Measurements from ENCODE around the gene CADPS. TPM values are rescaled to one million over a fixed set of nuclear protein-coding genes. Genes with fewer than 3 reads are reported as not detected.

CADPS gene
- total and polyA plus RNA-seq, 8 donors: 0.50 to 2.9 (median 2.2) TPM

DNA sequence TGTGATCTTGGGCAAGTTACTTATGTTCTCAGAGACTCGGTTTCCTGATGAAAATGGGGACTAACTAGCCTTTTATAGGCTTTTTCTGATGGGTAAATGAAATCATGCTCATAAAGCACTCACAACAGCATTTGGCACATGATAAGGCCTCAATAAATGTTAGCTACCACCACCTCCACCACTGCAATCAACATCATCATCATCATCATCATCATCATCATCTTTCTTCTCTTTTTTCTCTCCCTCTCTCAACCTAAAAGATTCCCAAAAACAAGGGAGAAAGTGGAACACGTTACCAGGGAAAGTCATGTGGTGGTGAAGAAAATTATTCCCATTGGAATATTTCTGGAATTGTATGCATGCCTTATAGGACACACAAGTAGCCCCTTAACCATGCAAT, 468.3 kb downstream of the CADPS start:
- no peak overlapping the region for H3K4me3 ChIP-seq
- intact Hi-C loops (cut with DNase I): no loop called here
- H3K27ac ChIP-seq: no peak overlapping the region
- no peaks in the 10 kb centered on the region for H3K4me1 ChIP-seq
- no peaks in the 10 kb centered on the region for H3K36me3 ChIP-seq
- TF ChIP-seq, protein P1, sequence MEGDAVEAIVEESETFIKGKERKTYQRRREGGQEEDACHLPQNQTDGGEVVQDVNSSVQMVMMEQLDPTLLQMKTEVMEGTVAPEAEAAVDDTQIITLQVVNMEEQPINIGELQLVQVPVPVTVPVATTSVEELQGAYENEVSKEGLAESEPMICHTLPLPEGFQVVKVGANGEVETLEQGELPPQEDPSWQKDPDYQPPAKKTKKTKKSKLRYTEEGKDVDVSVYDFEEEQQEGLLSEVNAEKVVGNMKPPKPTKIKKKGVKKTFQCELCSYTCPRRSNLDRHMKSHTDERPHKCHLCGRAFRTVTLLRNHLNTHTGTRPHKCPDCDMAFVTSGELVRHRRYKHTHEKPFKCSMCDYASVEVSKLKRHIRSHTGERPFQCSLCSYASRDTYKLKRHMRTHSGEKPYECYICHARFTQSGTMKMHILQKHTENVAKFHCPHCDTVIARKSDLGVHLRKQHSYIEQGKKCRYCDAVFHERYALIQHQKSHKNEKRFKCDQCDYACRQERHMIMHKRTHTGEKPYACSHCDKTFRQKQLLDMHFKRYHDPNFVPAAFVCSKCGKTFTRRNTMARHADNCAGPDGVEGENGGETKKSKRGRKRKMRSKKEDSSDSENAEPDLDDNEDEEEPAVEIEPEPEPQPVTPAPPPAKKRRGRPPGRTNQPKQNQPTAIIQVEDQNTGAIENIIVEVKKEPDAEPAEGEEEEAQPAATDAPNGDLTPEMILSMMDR (IDR thresholded peaks at IDR 0.05): no peak
- ATAC-seq (no peak), DNase-seq (no peak)
- no peaks in the 10 kb centered on the region for H3K9me3 ChIP-seq
- H3K27me3 ChIP-seq: no peaks in the 10 kb centered on the region

DNA sequence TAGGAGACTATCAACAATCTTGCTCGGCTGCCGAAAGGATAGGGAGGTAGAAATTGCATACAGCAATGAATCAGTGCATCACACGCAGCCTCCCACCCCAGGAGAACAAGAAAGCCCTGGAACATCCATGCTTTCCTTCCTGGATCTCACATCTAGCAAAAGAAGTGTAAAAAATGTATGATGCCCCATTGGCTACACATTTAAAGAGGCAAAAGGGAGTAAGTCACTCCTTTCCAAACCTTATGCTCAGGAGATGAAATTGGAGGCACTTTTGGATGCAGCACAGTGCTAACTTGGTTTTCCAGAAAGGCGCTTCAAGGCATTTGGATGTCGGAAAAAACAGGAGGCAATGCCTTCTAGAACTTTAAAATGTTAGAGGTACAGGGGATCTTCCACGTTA, 469.6 kb downstream of the CADPS start:
- Histone ChIP-seq H3K4me3 (no peak overlapping the region), H3K36me3 (no peaks in the 10 kb centered on the region), H3K9me3 (no peaks in the 10 kb centered on the region), H3K27me3 (no peaks in the 10 kb centered on the region), H3K27ac (no peak overlapping the region), H3K4me1 (no peaks in the 10 kb centered on the region)
- DNase-seq (no peak), ATAC-seq (no peak)
- intact Hi-C loops (cut with DNase I): no loop called here
- TF ChIP-seq, protein P1 (IDR thresholded peaks at IDR 0.05): no peak

DNA sequence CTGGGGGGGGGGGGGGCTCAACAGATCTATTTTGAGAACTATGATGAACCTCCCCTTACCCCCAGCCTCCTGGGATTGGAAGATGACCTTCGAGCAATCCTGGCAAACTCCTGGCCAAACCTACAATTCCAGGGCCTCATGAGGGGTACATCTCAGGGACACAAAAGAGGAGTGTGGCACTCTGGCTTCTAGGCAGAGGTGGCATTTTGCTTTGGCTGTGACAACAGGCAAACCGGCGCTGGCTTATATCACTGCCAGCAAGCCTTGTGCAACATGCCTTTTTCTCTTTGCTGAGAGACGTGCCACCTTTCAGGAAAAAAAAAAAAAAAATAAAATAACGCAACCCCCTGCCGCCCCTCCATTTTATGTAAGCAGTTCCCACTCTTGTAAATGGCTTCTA, 470.1 kb downstream of the CADPS start:
- Histone ChIP-seq H3K27ac (no peak overlapping the region), H3K27me3 (no peaks in the 10 kb centered on the region), H3K4me3 (no peak overlapping the region), H3K36me3 (no peaks in the 10 kb centered on the region), H3K9me3 (no peaks in the 10 kb centered on the region), H3K4me1 (no peaks in the 10 kb centered on the region)
- TF ChIP-seq, protein P1 (IDR thresholded peaks at IDR 0.05): no peak
- DNase-seq (no peak), ATAC-seq (no peak)
- intact Hi-C loops (cut with DNase I): no loop called here

DNA sequence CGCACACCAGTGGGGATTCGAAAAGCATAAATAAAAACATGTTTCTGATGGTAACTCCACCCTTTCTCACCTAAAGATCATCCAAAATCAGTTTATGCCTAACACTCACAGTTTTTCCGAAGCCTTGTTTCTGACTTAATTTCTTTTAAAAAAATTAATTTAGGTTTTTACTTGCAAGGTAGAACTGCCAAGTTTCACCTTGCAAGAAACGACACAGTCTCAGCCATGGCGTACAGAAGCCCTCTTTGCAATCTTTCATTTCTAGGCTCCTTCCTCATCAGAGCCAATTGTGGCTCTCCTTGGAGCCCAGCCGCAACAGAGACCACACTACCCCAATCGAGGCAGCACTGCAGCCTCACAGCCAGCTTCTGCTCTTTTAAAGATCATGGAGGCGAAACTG, 470.9 kb downstream of the CADPS start:
- TF ChIP-seq, protein P1 (IDR thresholded peaks at IDR 0.05): no peak
- DNase-seq: no peak
- H3K9me3 ChIP-seq: no peaks in the 10 kb centered on the region
- intact Hi-C loops (cut with DNase I): no loop called here
- ATAC-seq: no peak
- no peaks in the 10 kb centered on the region for H3K27me3 ChIP-seq
- H3K4me1 ChIP-seq: no peaks in the 10 kb centered on the region
- H3K4me3 ChIP-seq: no peak overlapping the region
- no peaks in the 10 kb centered on the region for H3K36me3 ChIP-seq
- H3K27ac ChIP-seq: no peak overlapping the region

DNA sequence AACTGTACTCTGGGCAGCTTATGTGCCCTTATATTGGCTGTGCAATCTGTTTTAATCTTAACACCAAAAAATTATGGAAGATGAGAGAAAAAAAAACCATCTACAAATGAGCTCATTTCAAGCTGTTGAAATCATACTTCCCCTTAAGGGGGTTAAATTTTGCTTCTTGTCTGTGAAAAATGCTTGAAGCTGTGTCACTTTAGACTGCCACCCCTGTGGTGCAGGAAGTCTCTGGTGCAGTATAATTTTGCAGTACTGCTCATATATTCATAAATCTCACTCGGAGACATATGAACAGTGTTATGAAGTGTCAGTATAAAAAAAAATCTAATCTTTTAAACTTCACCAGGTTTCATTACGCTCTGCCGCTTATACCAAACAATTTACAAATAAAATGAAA, 471.5 kb downstream of the CADPS start:
- DNase-seq (no peak), ATAC-seq (no peak)
- no peak overlapping the region for H3K4me3 ChIP-seq
- no peaks in the 10 kb centered on the region for H3K9me3 ChIP-seq
- intact Hi-C loops (cut with DNase I): no loop called here
- H3K27ac ChIP-seq: no peak overlapping the region
- no peaks in the 10 kb centered on the region for H3K4me1 ChIP-seq
- TF ChIP-seq, protein P1 (IDR thresholded peaks at IDR 0.05): no peak
- no peaks in the 10 kb centered on the region for H3K27me3 ChIP-seq
- H3K36me3 ChIP-seq: no peaks in the 10 kb centered on the region

Data from left lung (tissue), 10 donors.